HUES6 (cell line): Measurements from ENCODE around the gene LST1.
A peak's percentile ranks its signal among the peaks of the same experiment; 100 is the strongest.

Source experiments
- H3K27ac ChIP-seq: 2 replicates; pipeline ENCODE4 v1.7.0; 2013; ENCODE audit warnings: low read depth, mild to moderate bottlenecking, low read length, inconsistent platforms
- H3K27me3 ChIP-seq: 2 replicates; pipeline ENCODE4 v1.6.1; 2013; ENCODE audit warnings: low read length; ENCODE audit not compliant: control insufficient read depth, insufficient read depth
- H3K36me3 ChIP-seq: 2 replicates; pipeline ENCODE4 v1.6.1; 2013; ENCODE audit warnings: low read length; ENCODE audit not compliant: control insufficient read depth, insufficient read depth
- H3K4me1 ChIP-seq: 2 replicates; pipeline ENCODE4 v1.6.1; 2013; ENCODE audit warnings: low read length; ENCODE audit not compliant: control insufficient read depth, insufficient read depth
- H3K4me3 ChIP-seq: 2 replicates; pipeline ENCODE4 v1.5.1; 2013; ENCODE audit warnings: low read depth, low read length
- H3K9ac ChIP-seq: one replicate; pipeline ENCODE4 v1.6.1; 2013; ENCODE audit warnings: mild to moderate bottlenecking, low read length
- H3K9me3 ChIP-seq: 2 replicates; pipeline ENCODE4 v1.6.1; 2013; ENCODE audit warnings: low read depth, low read length; ENCODE audit not compliant: control insufficient read depth, insufficient read depth

The LST1 gene

GRCh38 chr6:31576897-31577578, 9.0 kb upstream of the LST1 start:
- Histone ChIP-seq H3K27me3 (peaks cover 24% of the 10 kb centered on the region), H3K36me3 (no peaks in the 10 kb centered on the region), H3K9me3 (no peaks in the 10 kb centered on the region), H3K4me1 (peaks cover 42% of the 10 kb centered on the region), H3K4me3 (no peak overlapping the region), H3K9ac (no peak overlapping the region), H3K27ac (no peak overlapping the region)

- no peak overlapping the region for H3K9ac ChIP-seq
- H3K9me3 ChIP-seq = no peaks in the 10 kb centered on the region
- H3K36me3 ChIP-seq = no peaks in the 10 kb centered on the region
- H3K27me3 ChIP-seq = peaks cover 25% of the 10 kb centered on the region
- no peak overlapping the region for H3K4me3 ChIP-seq
- peaks cover 43% of the 10 kb centered on the region for H3K4me1 ChIP-seq
- no peak overlapping the region for H3K27ac ChIP-seq
These were observed 8.5 kb upstream of the LST1 start for GRCh38 chr6:31577579-31577966.

- no peaks in the 10 kb centered on the region for H3K9me3 ChIP-seq
- peaks cover 25% of the 10 kb centered on the region for H3K27me3 ChIP-seq
- peaks cover 43% of the 10 kb centered on the region for H3K4me1 ChIP-seq
- peak overlapping the region; percentile 14; the same call in 1 of the 2 replicates for H3K4me3 ChIP-seq
- H3K27ac ChIP-seq = no peak overlapping the region
- no peaks in the 10 kb centered on the region for H3K36me3 ChIP-seq
- H3K9ac ChIP-seq = peak overlapping the region; percentile 40
These were observed 7.6 kb upstream of the LST1 start for GRCh38 chr6:31578184-31579118.

GRCh38 chr6:31579119-31579505, 7.0 kb upstream of the LST1 start:
- Histone ChIP-seq H3K9ac (no peak overlapping the region), H3K9me3 (no peaks in the 10 kb centered on the region), H3K4me1 (peaks cover 41% of the 10 kb centered on the region), H3K4me3 (no peak overlapping the region), H3K36me3 (no peaks in the 10 kb centered on the region), H3K27me3 (peaks cover 25% of the 10 kb centered on the region), H3K27ac (no peak overlapping the region)

- Histone ChIP-seq H3K4me3 (peak overlapping the region; percentile 99), H3K27ac (no peak overlapping the region), H3K27me3 (peaks cover 25% of the 10 kb centered on the region), H3K9ac (no peak overlapping the region), H3K36me3 (no peaks in the 10 kb centered on the region), H3K4me1 (peaks cover 37% of the 10 kb centered on the region), H3K9me3 (no peaks in the 10 kb centered on the region)
These were observed 6.3 kb upstream of the LST1 start for GRCh38 chr6:31579546-31580437.

- Histone ChIP-seq H3K27ac (no peak overlapping the region), H3K36me3 (no peaks in the 10 kb centered on the region), H3K4me3 (peak overlapping the region; percentile 99), H3K9me3 (no peaks in the 10 kb centered on the region), H3K9ac (peak overlapping the region; percentile 57), H3K4me1 (peaks cover 34% of the 10 kb centered on the region), H3K27me3 (peaks cover 25% of the 10 kb centered on the region)
These were observed 5.7 kb upstream of the LST1 start for GRCh38 chr6:31580438-31580740.

- peaks cover 31% of the 10 kb centered on the region for H3K4me1 ChIP-seq
- no peaks in the 10 kb centered on the region for H3K36me3 ChIP-seq
- no peaks in the 10 kb centered on the region for H3K9me3 ChIP-seq
- peaks cover 21% of the 10 kb centered on the region for H3K27me3 ChIP-seq
- peak overlapping the region; percentile 83 for H3K9ac ChIP-seq
- H3K27ac ChIP-seq = no peak overlapping the region; the same call in 1 of the 2 replicates
- peak overlapping the region; percentile 99 for H3K4me3 ChIP-seq
These were observed 5.2 kb upstream of the LST1 start for GRCh38 chr6:31580807-31581433.

- H3K4me1 ChIP-seq = peaks cover 31% of the 10 kb centered on the region
- H3K9ac ChIP-seq = peak overlapping the region; percentile 83
- no peaks in the 10 kb centered on the region for H3K9me3 ChIP-seq
- H3K4me3 ChIP-seq = peak overlapping the region; percentile 99
- no peaks in the 10 kb centered on the region for H3K36me3 ChIP-seq
- H3K27ac ChIP-seq = no peak overlapping the region; the same call in 1 of the 2 replicates
- H3K27me3 ChIP-seq = peaks cover 15% of the 10 kb centered on the region
These were observed 4.4 kb upstream of the LST1 start for GRCh38 chr6:31581434-31582229.

- H3K27ac ChIP-seq = no peak within 1 kb of the TSS; the same call in 1 of the 2 replicates
- H3K27me3 ChIP-seq = peaks cover 15% of the 10 kb centered on the region
- no peaks in the 10 kb centered on the region for H3K36me3 ChIP-seq
- peaks cover 31% of the 10 kb centered on the region for H3K4me1 ChIP-seq
- no peaks in the 10 kb centered on the region for H3K9me3 ChIP-seq
- H3K4me3 ChIP-seq = peak within 1 kb of the TSS; percentile 99
- H3K9ac ChIP-seq = peak within 1 kb of the TSS; percentile 83
These were observed 3.8 kb upstream of the LST1 start, which contains the start of gene LTB for GRCh38 chr6:31582230-31582643. Gene LTB, minus strand, starts transcription at chr6:31582424. Its CDS starts 7 bp downstream, at chr6:31582417.

GRCh38 chr6:31585491-31585890, 586 bp upstream of the LST1 start:
- Histone ChIP-seq H3K27me3 (peaks cover 12% of the 10 kb centered on the region), H3K9ac (no peak overlapping the region), H3K9me3 (no peaks in the 10 kb centered on the region), H3K4me3 (no peak overlapping the region), H3K4me1 (peaks cover 8% of the 10 kb centered on the region), H3K36me3 (no peaks in the 10 kb centered on the region), H3K27ac (no peak overlapping the region)
